CD4-positive, alpha-beta T cell treated with Interleukin-15 for 4 hours (primary cell): ENCODE results near the gene TMEM132D.

Experiments
- DNase-seq: peaks from one replicate; pipeline ENCODE4 v3.0.0-alpha.2; 2020; ENCODE audit warnings: low spot score

Gene TMEM132D

DNA sequence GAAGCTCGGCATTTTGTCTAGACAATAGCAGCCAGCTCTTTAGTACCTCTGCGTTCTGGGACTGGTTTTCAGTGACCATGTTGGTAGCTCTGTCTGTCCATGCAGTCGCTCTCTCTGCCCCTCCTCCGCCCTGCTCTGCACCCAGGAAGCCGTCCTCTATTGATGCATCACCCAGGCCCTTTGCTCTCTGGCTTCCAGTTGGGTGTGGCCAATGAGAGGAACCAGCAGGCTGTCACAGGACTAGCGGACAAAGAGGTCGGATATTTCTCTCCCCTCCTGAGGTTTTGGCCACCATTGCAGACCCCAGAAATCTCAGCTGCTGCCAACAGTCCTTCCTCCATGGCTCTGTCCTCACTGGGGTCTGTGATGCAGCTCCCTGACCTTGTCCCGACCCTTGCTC is 180.6 kb downstream of the TMEM132D start:
- no peak for DNase-seq

DNA sequence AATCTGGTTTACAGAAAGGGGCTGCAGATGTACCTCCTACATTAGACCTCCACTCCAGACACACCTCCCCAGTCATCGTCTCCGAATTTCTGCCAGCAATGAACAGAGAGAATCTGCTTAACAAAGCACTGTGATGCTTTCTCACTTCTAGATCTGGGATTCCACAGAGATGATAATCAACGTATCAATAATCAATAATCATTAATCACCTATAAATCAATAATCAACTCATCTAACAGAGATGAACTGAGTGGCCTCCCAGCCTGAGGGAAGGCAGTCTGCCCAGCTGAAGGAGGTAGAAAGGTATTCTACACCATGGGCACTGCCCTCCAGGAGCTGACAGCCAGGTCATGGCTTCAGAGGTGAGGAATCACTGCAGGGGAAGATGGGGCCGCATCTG is 183.2 kb downstream of the TMEM132D start:
- no peak for DNase-seq

DNA sequence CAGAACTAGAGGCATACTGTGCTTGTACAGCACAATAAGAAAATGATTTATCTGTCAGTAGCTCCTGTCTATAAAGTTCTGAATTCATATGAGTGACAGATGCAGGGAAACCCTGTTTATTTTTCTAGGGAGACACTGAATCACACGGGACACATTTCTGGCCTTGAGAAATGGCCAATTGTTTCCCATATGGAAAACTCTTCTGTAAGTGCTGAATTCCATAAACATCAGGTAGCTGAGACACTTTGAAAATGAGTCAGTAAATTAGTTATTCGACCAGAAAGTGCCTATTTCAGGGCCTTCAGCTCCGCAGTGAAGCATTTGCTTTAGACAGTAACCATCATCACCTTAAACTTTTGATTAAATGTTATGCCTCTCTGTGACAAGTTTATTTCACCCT is 184.4 kb downstream of the TMEM132D start:
- no peak for DNase-seq

DNA sequence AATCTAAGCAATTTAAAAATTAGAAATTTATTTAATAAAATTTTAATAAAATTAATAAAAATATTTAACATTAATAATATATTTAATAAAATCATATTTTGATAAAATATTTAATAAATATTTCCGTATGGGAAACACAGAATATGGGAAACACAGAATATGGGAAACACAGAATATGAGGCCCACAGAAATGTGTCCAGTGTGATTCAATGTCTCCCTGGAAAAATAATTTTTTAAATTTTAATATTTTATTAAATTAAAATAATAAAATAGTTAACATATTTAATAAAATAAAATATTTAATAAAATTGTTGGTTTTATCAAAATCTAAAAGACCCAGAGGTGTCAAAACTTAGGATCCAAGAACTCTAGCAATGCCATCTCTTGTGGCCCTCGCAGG is 186.4 kb downstream of the TMEM132D start:
- no peak for DNase-seq

DNA sequence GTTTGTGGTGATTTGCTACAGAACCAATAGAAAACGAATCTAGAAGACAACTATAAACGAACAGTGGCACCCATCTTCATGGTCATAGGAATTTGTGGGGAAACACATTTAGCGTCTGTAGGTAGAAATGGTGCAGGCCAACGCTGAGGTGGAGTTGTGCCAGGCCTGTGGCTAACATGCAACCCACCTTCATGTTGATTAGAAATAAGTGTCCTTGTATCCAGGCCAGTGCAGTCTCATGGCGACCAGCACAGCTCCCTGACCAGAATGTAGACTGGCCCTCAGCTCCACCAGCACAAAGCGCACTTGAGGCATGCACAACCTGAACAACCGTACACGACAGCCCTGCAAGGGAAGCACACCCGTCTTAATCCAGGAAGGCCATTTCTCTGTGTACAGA is 187.0 kb downstream of the TMEM132D start:
- no peak for DNase-seq

DNA sequence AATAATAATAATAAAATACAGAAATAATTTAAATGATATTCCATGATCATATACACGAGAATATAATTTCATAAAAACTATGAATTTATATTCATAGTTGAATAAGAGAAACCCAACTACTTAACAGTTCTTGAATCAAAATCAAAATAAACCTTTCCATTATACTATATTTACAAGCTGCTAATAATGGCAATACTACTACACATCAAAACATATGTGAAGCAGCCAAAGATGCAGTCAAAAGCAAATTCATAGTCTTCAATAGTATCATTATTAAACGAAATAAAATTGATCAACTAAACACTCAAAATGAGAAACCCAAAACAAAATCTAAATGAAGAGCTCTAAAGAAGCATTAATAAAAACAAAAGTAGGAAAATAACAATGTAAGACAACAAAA is 197.1 kb downstream of the TMEM132D start:
- DNase-seq: no peak

DNA sequence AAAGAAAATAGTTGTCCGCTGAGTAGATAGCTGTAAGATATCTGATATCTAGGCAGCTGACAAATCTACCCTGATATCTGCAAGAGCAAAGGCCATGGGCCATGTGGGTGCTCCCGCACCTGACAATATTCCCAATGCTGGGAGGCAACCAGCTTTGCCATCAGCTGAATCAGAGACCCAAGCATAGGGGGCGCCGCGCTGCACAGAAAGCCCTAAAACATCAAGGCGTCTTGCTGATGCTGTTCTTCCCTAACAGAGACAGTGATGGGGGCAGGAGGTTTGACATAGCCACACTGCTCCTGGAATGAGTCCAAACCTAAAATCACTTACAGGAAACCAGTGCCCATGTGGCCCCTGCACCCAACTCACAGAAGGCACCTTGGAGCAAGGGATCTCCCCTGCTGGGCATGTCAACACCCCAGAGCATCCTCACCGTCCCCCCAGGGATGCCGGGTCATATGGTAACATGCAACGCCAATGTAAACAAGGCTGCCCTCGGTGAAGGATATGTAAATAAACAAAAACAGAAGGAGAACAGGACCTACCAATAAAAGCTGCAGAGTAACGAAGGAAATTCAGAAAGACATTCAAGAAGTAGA is 199.5 kb downstream of the TMEM132D start:
- no peak for DNase-seq

DNA sequence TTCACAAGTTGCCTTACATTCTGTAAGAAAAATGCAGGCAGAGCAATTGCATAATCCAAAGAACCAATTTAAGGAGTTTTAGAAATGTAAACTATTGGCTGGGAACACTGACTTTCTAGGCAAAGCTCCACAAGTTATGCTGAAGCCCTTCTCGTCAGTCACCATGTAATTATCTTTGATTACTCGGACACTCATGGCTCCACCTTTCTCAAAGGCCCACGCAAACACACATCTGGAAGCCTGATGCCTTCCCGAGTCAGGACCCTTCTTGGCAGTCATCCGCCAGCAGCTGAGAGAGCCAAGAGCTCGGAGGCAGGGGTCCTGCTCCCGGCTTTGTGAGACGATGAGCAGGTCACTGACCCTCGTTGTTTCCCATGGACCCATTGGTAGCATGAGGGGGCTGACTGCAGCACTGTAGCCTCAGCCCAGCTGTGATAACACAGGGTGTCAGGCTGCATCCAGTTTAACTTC is 202.2 kb downstream of the TMEM132D start:
- no peak for DNase-seq

DNA sequence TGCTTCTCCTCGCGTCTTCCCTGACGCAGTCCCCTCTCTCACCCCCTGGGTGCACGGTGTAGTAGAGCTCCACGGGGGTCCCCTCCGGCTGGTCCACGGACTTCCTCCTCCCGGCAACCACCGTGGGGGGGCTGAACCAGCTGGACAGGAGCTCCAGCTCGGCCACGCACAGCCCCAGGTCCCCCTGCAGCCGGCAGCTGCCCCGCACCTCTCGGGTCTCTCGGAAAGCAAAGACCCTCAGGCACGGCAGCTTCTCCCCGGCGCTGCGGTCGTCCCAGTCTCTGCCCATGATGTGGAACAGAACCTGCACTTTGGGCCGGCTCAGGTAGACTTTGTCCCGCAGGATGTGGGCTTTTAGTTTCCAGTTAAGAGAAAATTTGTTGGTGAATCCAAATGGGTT is 203.8 kb downstream of the TMEM132D start:
- DNase-seq: no peak

DNA sequence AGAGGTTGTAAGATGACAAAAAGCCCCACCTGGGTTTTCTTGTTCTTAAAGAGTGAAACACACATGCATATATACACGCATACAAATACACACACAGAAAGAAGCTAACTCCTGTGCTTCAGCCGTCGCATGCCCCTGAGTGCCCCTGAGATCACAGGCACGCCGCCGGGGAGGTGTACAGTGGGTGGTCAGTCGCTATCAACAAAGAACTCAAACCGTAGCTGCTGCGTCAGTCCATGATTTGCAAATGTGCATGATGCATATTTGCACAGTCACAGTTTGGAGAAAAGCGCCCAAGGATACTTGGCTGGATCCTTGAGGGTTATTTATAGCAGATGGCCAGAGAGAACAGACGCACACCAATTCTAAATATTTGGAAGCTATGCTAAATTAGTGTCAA is 206.9 kb downstream of the TMEM132D start:
- DNase-seq: no peak

DNA sequence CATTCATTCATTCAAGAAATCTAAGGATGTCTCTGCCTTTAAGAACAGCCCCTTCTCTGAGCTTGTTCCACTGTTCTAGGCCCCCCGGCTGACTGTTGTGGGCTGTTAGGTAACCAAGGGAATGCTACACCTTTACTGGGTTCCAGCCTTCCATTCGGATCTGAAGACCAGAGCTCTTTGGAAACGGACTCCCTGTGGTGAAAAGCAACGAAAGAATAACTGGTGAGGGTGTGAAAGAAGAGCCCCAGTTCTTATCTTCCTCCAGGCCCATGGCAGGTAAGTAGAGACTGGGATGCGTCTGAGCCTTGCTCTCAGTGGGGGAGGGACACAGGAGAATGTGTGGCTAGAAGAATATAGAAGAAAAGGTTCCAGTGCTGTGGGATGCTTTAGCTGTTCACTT is 207.4 kb downstream of the TMEM132D start:
- DNase-seq: no peak

DNA sequence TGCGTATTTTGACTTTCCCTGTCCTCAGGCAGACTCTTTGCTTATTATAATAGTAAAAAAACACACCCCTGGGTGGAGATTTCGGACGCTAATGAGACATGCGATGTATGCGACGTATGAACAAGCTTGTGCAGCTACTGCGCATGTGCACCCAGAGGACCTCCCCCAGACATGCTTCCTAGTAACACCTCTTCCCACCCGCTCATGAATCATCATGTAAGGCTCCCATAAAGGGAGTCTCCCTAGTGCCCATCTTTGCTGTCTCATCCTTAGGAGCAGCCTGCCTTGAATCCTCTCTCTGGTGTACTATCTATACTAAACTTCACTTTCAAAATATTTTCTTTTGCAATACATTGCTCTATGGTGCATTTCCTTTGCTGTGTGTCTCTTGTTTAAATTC is 210.1 kb downstream of the TMEM132D start:
- no peak for DNase-seq

DNA sequence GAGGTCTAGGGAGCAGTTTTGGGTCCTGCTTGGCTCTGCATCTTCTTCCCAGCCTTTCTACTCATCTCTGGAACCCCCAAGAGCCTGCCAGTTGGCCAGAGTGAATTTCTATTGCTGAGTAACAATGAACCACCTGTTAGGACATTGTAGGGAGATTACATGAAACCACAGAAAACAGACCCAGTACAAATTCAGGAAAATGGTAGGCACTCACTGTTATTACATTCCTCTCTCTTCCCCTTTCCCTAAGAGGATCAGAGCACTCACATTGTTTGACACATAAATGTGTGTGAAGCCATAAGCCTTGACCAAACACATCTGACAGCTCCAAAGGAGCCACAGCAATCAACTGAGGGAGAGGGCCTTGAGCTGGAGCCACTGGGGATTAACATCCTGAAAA is 216.1 kb downstream of the TMEM132D start:
- DNase-seq: no peak

DNA sequence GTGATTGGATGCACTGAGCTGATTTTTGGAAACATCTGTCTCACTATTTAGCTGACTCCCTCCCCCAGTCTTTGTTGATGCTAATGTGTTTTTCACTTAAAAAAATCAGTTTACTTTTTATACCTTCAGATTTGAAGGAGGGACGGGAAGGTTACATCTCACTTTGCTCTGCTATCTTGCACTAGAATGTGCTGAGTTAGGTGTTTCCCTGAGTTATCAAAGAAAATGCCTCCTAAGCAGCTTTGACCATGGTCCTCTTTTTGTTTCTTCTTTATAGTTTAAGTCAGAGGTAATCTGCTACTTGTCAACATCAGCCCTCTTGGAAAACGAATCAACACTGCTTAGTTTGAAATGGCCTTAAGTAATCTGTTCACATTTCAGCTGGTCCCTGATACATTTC is 222.0 kb downstream of the TMEM132D start:
- no peak for DNase-seq

DNA sequence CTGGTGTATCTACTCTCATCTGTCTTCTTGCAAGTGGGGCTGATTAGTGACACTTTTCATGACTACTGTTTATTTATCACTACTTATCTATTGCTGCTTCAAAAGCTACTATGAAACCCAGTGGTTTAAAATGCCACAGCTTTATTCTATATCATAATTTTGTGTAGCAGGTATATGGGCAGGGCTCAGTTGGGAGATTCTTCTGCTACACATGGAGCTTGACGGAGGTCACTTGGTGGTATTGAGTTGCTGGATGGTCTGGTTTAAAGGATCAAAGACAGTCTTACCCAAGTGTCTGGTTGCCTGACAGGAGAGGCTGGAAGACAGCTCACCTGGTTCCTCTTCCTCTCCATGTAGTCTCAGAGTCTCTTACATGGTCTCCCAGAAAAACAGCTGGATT is 222.7 kb downstream of the TMEM132D start:
- DNase-seq: no peak

DNA sequence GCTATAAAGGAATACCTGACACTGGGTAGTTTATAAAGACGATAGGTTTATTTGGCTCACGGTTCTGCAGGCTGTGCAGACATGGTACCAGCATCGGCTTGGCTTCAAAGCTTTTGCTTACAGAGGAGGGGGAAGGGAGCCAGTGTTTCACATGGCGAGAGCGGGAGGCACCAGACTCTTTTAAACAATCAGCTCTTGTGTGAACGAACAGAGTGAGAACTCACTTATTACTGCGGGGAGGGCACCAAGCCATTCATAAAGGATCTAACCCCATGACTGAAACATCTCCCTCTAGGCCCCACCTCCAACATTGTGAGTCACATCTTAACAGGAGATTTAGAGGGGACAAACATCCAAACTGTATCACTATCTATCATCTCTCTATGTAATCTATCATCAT is 227.4 kb downstream of the TMEM132D start:
- DNase-seq: no peak

DNA sequence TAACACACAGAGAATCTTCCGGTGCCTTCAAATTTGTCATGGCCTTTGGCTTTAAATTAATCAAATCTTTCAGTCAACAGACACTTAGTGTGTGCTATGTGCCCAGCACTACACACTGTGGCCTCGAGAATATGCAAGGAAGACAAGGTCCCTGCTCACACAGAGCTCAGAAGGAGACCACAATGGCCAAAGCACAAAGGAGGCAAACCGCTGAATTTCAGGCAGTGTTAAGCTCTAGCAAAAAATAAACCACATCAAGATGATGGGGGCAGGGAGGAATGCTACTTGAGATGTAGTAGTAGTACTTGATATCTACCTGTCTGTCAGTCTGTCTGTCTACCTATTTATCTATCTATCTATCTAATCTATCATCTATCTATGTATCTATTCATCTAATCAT is 227.9 kb downstream of the TMEM132D start:
- DNase-seq: no peak

DNA sequence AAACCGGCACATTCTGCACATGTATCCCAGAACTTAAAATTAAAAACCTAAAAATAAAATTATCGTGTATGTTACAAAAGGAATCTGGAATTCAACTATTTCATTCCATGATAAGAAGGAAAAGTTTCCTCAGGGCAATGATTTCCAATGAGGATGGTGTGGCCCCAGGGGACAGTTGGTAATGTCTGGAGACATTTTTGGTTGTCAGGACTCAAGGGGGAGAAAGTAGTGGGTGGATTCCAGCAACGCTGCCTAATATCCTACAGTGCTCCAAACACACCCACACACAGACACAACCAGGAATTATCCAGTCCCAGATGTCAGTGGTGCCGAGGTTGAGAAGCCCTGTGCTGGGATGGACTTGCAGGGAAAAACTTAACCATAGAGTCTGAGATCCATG is 228.3 kb downstream of the TMEM132D start:
- DNase-seq: no peak

DNA sequence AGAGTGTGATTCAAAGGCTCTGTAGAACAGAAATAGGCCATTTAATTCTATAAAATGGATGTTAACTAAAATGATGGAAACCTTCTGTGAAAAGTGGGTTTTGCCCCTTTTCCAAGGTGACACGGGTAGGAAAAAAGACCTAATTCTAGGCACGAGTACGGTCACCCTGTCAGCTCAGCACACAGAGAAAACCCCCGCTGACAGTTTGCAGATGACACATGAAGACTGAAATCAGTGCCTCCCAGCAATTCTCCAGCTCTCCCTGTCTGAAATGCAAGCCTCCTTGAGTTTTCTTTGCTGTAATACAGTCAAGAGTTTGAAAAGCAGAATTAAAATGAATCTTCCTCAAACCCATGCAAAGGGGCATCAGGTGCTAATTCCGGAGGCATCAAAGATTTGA is 230.0 kb downstream of the TMEM132D start:
- no peak for DNase-seq

DNA sequence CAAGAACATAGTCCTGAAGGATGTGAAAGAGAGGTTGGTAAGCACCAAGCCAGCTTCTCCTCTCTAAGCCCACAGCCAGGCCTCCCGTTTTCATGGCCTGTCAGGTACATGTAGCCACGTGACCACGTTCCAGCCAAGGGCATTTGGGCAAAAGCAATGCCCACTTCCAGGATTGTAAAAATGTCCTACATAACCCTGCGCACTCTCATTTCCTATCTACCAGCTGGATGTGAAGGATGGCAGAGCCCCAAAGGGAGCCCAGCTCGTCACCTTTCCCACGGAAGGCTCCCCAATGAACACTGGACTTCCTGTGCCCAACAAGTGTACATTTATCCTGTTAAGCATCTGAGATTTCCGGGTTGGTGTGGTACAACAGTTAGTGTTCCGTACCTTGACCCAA is 231.7 kb downstream of the TMEM132D start:
- no peak for DNase-seq

DNA sequence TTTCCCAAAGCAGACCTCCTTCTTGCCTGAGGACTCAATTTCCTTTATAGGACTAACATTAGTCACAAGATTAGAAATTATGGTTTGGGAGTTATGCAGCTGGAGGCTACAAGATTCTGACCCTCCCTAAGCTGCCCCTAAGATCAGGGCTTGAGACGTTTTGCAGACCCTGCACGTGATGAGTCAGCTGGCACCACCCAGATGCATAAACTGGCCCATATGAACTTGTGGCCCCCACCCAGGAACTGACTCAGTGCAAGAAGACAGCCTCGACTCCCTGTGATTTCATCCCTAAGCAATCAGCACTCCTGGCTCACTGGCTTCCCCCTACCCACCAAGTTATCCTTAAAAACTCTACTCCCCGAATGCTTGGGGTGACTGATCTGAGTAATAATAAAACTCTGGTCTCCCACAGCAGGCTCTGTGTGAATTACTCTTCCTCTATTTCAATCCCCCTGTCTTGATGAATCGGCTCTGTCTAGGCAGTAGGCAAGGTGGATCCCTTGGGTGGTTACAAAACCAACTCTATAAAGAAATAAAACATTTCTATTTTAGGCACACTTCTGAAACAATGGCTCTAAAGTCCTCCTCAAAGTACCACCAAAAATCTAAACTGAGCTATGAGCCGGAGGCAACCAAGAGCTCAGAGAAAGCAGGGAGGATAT is 233.4 kb downstream of the TMEM132D start:
- DNase-seq: no peak

DNA sequence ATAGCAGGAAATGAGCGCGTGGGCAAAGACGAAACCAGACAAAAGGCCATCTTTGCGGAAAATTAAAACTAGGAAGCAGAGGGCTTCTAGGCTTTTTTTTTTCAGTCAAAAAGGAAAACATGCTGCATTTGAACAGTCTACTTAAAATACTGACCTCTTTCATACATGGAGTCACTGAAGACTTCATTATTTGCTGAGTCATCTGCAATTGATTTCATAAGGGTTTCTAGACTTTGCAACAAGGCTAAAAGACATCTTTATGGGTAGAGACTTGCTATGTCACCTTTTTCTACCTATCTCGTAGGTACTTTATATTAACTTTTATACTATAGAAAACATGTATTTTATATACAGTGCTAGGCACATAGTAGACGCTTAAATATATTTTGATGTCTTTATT is 238.4 kb downstream of the TMEM132D start:
- no peak for DNase-seq

DNA sequence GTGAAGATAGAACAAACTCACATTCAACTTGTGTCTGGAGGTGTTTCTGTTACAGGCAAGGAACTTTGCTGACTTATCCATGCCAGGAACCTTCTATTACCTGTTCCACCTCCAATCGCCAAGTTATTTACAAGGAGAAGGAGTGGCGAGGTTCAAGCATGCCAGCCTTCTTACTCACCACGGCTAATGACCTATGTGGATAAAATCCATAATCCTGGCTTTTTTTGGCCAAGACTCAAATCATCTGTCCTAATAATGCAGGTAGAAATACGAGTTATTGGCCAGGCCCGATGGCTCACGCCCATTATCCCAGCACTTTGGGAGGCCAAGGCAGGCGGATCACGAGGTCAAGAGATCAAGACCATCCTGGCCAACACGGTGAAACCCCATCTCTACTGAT is 241.6 kb downstream of the TMEM132D start:
- DNase-seq: no peak

DNA sequence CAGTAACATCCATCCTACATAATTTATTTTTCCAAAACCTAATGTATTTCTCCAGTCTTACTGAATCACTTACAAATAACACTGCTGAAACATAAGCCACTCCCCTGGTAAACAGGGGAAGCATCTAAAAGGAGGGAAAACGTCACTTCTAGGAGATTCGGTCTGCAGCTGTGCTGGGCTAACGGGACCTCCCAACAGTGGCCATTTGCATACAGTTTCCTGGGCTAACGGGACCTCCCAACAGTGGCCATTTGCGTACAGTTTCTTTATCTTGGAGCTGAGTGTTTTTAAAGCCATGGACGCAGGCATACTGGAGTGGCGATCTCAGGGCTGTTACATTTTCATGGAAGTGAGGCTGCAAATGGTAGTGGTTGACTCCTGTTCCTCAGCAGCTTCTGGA is 242.9 kb downstream of the TMEM132D start:
- no peak for DNase-seq
